HCT116 (cell line): Measurements from ENCODE around the gene XPNPEP2. TPM values are rescaled to one million over a fixed set of nuclear protein-coding genes. Genes with fewer than 3 reads are reported as not detected.

Experiments
- ATAC-seq: fragments of 200-7000 bp; cut with Tn5 transposase; 2 replicates; pipeline ENCODE4 v1.9.1; 2020; ENCODE audit warnings: mild to moderate bottlenecking, moderate library complexity
- BruUV-seq: library from RNA; stranded (reverse); fragments of 400-500 nt; replicated peaks from 2 replicates; lab custom pipeline; 2021; lab: Mats Ljungman, UMichigan
- CTCF ChIA-PET: fragments of 300-600 bp; sonication (Branson Sonifier 250); formaldehyde crosslinking; loops from one replicate; lab custom pipeline; 2021; ENCODE audit warnings: antibody characterized with exemption; lab: Charles Lee
- POLR2A ChIA-PET: fragments of 300-600, 350-600 bp; sonication (Branson Sonifier 250); formaldehyde crosslinking; loops from one replicate; lab custom pipeline; 2021; ENCODE audit warnings: antibody characterized with exemption; lab: Charles Lee
- RAD21 ChIA-PET, 2 experiments: fragments of 300-600 bp; sonication (Branson Sonifier 250); formaldehyde crosslinking; loops; one replicate each; lab custom pipeline; 2023; ENCODE audit warnings: low total read pairs in 2 of 2; ENCODE audit not compliant: uncharacterized antibody in 2 of 2, unreplicated experiment in 2 of 2, low non-redundant PET in 1 of 2; lab: Charles Lee
- DNase-seq: peaks from one replicate; pipeline ENCODE4 v3.0.0-alpha.2; 2010; ENCODE audit warnings: low read depth, low spot score
- H2AFZ ChIP-seq: fragments of 200-600 bp; shearing (Covaris generic), sonication (generic); 2 replicates; pipeline ENCODE4 v1.6.1; 2017; ENCODE audit warnings: low read depth, mixed run types, mixed read lengths, antibody characterized with exemption, low read length; ENCODE audit not compliant: poor library complexity, severe bottlenecking
- H3K27ac ChIP-seq: 2 replicates; pipeline ENCODE4 v1.5.1; 2012; ENCODE audit warnings: low read depth, low read length
- H3K27me3 ChIP-seq: fragments of 200-600 bp; sonication (generic); 2 replicates; pipeline ENCODE4 v1.6.1; 2016; ENCODE audit warnings: mixed run types, low read length, mixed read lengths; ENCODE audit not compliant: insufficient read depth
- H3K36me3 ChIP-seq, 2 experiments: fragments of 200-500 bp in 1 of 2; fragments of 200-600 bp in 1 of 2; sonication (Bioruptor generic) in 1 of 2; sonication (generic) in 1 of 2; 2 replicates each; pipeline versions ENCODE4 v1.5.1 to v1.6.1; 2014 to 2016; ENCODE audit warnings: low read length in 2 of 2, inconsistent platforms in 1 of 2, mixed read lengths in 1 of 2, mixed run types in 1 of 2; ENCODE audit not compliant: insufficient read depth in 2 of 2, control insufficient read depth in 1 of 2
- H3K4me1 ChIP-seq, 2 experiments: fragments of 200-600 bp in 1 of 2; sonication (generic) in 1 of 2; 2 replicates each; pipeline versions ENCODE4 v1.5.1 to v1.6.1; 2012 to 2017; ENCODE audit warnings: low read length in 2 of 2, inconsistent platforms in 1 of 2, mild to moderate bottlenecking in 1 of 2, mixed read lengths in 1 of 2, mixed run types in 1 of 2, moderate library complexity in 1 of 2; ENCODE audit not compliant: insufficient read depth in 2 of 2, control insufficient read depth in 1 of 2
- H3K4me2 ChIP-seq: fragments of 200-600 bp; sonication (generic); 2 replicates; pipeline ENCODE4 v1.6.1; 2017; ENCODE audit warnings: mixed run types, low read length, mixed read lengths
- H3K4me3 ChIP-seq, 2 experiments: fragments of 200-600 bp in 1 of 2; sonication (generic) in 1 of 2; replicated peaks in 1 of 2; 2 replicates each; pipeline ENCODE4 v1.5.1; 2011 to 2016; ENCODE audit warnings: low read length in 2 of 2, control low read depth in 1 of 2, low read depth in 1 of 2, mild to moderate bottlenecking in 1 of 2, mixed read lengths in 1 of 2, mixed run types in 1 of 2
- H3K79me2 ChIP-seq: fragments of 200-600 bp; sonication (generic); 2 replicates; pipeline ENCODE4 v1.6.1; 2017; ENCODE audit warnings: mild to moderate bottlenecking, mixed run types, low read length, moderate library complexity, mixed read lengths; ENCODE audit not compliant: insufficient read depth
- H3K9ac ChIP-seq: fragments of 200-600 bp; sonication (generic); 2 replicates; pipeline ENCODE4 v1.6.1; 2016; ENCODE audit warnings: low read length, mixed read lengths
- H3K9me2 ChIP-seq: fragments of 200-600 bp; sonication (generic), shearing (Covaris generic); 2 replicates; pipeline ENCODE4 v1.6.1; 2017; ENCODE audit warnings: mixed run types, mild to moderate bottlenecking, moderate library complexity; ENCODE audit not compliant: insufficient read depth
- H3K9me3 ChIP-seq, 2 experiments: fragments of 200-500 bp in 1 of 2; fragments of 200-600 bp in 1 of 2; sonication (Bioruptor generic) in 1 of 2; sonication (generic) in 1 of 2; 2 replicates each; pipeline ENCODE4 v1.6.1; 2014 to 2017; ENCODE audit warnings: low read length in 2 of 2, mixed read lengths in 2 of 2, inconsistent platforms in 1 of 2, low read depth in 1 of 2, mild to moderate bottlenecking in 1 of 2, mixed run types in 1 of 2, moderate library complexity in 1 of 2; ENCODE audit not compliant: control insufficient read depth in 1 of 2, insufficient read depth in 1 of 2
- H4K20me1 ChIP-seq: fragments of 200-600 bp; sonication (generic), shearing (Covaris generic); 2 replicates; pipeline ENCODE4 v1.6.1; 2017; ENCODE audit warnings: mixed run types, mild to moderate bottlenecking, moderate library complexity; ENCODE audit not compliant: insufficient read depth
- EGR1 ChIP-seq: IDR thresholded peaks from 2 replicates; pipeline ENCODE4 v1.6.1; 2012; ENCODE audit warnings: low read depth
- ELF1 ChIP-seq: IDR thresholded peaks from 2 replicates; pipeline ENCODE4 v1.6.1; 2012; ENCODE audit warnings: low read depth, borderline replicate concordance
- EZH2 ChIP-seq: fragments of 200-600 bp; sonication (generic); IDR thresholded peaks from 2 replicates; pipeline ENCODE4 v1.6.1; 2017; ENCODE audit warnings: antibody characterized with exemption, mixed run types
- JUND ChIP-seq: IDR thresholded peaks from 2 replicates; pipeline ENCODE4 v1.6.1; 2012
- POLR2A ChIP-seq: IDR thresholded peaks from 2 replicates; pipeline ENCODE4 v1.7.0; 2011; ENCODE audit warnings: borderline replicate concordance; ENCODE audit not compliant: insufficient read depth, insufficient read length; ENCODE audit errors: extremely low read depth
- RAD21 ChIP-seq: IDR thresholded peaks from 2 replicates; pipeline ENCODE4 v1.6.1; 2012; ENCODE audit warnings: low read depth, mild to moderate bottlenecking
- SIN3A ChIP-seq: IDR thresholded peaks from 2 replicates; pipeline ENCODE4 v1.6.1; 2012; ENCODE audit warnings: low read depth
- SRF ChIP-seq: IDR thresholded peaks from 2 replicates; pipeline ENCODE4 v1.6.1; 2012; ENCODE audit warnings: low read depth
- YY1 ChIP-seq: IDR thresholded peaks from 2 replicates; pipeline ENCODE4 v1.6.1; 2011; ENCODE audit warnings: low read length, low read depth, moderate library complexity, mild to moderate bottlenecking; ENCODE audit not compliant: insufficient replicate concordance; ENCODE audit errors: extremely low read depth
- ZNF274 ChIP-seq: fragments of 200-500 bp; sonication (Bioruptor generic); IDR thresholded peaks from 2 replicates; pipeline ENCODE4 v1.6.1; 2014; ENCODE audit warnings: mild to moderate bottlenecking, low read depth, low read length, inconsistent platforms
- intact Hi-C: fragments of 100-400 bp; cut with micrococcal nuclease; formaldehyde crosslinking; loops from 2 replicates; pipeline ENCODE4 v1.10.0; 2022
- total RNA-seq: library from RNA; stranded (reverse); gene quantifications from one replicate; pipeline ENCODE4 v1.2.1, GENCODE V29; 2021; ENCODE audit not compliant: unreplicated experiment
- TF ChIP-seq, protein P1 (sequence below): IDR thresholded peaks from 2 replicates; pipeline ENCODE4 v1.6.1; 2012; ENCODE audit warnings: low read depth
- TF ChIP-seq, protein P2 (sequence below): IDR thresholded peaks from 2 replicates; pipeline ENCODE4 v1.6.1; 2011; ENCODE audit warnings: mild to moderate bottlenecking, low read length, moderate library complexity; ENCODE audit not compliant: insufficient replicate concordance; ENCODE audit errors: extremely low read depth
- TF ChIP-seq, protein P3 (sequence below): IDR thresholded peaks from 2 replicates; pipeline ENCODE4 v1.6.1; 2012
- TF ChIP-seq, protein P4 (sequence below), 3 experiments: fragments of 200-600 bp in 1 of 3; sonication (generic) in 1 of 3; IDR thresholded peaks in 2 of 3; conservative IDR thresholded peaks in 1 of 3; 2 replicates each; pipeline ENCODE4 v1.5.1; 2012 to 2017; ENCODE audit warnings: low read depth in 2 of 3, low read length in 2 of 3, antibody characterized with exemption in 1 of 3, borderline replicate concordance in 1 of 3, control low read depth in 1 of 3, mild to moderate bottlenecking in 1 of 3, mixed read lengths in 1 of 3, mixed run types in 1 of 3, moderate library complexity in 1 of 3; ENCODE audit not compliant: insufficient read depth in 1 of 3

XPNPEP2 gene
- total RNA-seq, 1 experiment from 2014 or later = not detected

DNA sequence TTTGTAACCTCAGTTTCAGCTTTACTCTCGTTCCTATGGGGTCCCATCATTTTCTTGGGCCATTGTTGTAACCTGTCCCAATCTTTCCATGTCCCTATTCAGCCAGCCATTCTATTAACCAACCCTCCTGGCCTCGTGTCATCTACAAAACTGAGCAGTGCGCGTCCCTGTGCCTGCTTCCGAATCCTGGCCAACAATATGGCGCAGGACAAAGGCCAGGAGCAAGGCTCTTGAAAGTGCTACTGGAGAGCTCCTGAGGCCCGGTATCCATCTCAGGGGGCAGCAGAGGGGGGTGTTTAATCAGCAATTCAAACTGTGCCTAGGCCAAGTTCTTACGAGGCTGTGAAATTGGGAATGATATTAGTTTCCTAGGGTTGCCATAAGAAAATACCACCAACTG is 42.8 kb upstream of the XPNPEP2 start:
- intact Hi-C loops = no loop called here
- CTCF ChIA-PET = no interaction called here
- H3K27ac ChIP-seq = no peak overlapping the region
- H3K27me3 ChIP-seq = no peaks in the 10 kb centered on the region
- no peaks in the 10 kb centered on the region for H3K9me3 ChIP-seq
- no peak overlapping the region for H2AFZ ChIP-seq
- ATAC-seq = no peak
- peaks cover 0 to 6% of the 10 kb centered on the region in 2 experiments; a peak in 1 of 4 replicates for H3K4me1 ChIP-seq
- no peaks in the 10 kb centered on the region for H3K9me2 ChIP-seq
- H4K20me1 ChIP-seq = no peaks in the 10 kb centered on the region
- no peak overlapping the region for H3K4me3 ChIP-seq
- H3K36me3 ChIP-seq = no peaks in the 10 kb centered on the region
- H3K9ac ChIP-seq = no peak overlapping the region
- no peak for DNase-seq
- no TSS peak for BruUV-seq
- H3K4me2 ChIP-seq = no peak overlapping the region
- RAD21 ChIA-PET = interaction anchor here in 1 of 2 experiments (0.6 kb wide), 1 partner anchor 13 kb away, joined by 3 read pairs; no protein-coding TSS in a partner anchor
- POLR2A ChIA-PET = no interaction called here
- H3K79me2 ChIP-seq = no peaks in the 10 kb centered on the region
- TF ChIP-seq SIN3A = no peak
- TF ChIP-seq POLR2A = no peak
- TF ChIP-seq, protein P1, sequence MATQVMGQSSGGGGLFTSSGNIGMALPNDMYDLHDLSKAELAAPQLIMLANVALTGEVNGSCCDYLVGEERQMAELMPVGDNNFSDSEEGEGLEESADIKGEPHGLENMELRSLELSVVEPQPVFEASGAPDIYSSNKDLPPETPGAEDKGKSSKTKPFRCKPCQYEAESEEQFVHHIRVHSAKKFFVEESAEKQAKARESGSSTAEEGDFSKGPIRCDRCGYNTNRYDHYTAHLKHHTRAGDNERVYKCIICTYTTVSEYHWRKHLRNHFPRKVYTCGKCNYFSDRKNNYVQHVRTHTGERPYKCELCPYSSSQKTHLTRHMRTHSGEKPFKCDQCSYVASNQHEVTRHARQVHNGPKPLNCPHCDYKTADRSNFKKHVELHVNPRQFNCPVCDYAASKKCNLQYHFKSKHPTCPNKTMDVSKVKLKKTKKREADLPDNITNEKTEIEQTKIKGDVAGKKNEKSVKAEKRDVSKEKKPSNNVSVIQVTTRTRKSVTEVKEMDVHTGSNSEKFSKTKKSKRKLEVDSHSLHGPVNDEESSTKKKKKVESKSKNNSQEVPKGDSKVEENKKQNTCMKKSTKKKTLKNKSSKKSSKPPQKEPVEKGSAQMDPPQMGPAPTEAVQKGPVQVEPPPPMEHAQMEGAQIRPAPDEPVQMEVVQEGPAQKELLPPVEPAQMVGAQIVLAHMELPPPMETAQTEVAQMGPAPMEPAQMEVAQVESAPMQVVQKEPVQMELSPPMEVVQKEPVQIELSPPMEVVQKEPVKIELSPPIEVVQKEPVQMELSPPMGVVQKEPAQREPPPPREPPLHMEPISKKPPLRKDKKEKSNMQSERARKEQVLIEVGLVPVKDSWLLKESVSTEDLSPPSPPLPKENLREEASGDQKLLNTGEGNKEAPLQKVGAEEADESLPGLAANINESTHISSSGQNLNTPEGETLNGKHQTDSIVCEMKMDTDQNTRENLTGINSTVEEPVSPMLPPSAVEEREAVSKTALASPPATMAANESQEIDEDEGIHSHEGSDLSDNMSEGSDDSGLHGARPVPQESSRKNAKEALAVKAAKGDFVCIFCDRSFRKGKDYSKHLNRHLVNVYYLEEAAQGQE = no peak
- TF ChIP-seq RAD21 = no peak
- no peak for TF ChIP-seq ELF1
- TF ChIP-seq, protein P2, sequence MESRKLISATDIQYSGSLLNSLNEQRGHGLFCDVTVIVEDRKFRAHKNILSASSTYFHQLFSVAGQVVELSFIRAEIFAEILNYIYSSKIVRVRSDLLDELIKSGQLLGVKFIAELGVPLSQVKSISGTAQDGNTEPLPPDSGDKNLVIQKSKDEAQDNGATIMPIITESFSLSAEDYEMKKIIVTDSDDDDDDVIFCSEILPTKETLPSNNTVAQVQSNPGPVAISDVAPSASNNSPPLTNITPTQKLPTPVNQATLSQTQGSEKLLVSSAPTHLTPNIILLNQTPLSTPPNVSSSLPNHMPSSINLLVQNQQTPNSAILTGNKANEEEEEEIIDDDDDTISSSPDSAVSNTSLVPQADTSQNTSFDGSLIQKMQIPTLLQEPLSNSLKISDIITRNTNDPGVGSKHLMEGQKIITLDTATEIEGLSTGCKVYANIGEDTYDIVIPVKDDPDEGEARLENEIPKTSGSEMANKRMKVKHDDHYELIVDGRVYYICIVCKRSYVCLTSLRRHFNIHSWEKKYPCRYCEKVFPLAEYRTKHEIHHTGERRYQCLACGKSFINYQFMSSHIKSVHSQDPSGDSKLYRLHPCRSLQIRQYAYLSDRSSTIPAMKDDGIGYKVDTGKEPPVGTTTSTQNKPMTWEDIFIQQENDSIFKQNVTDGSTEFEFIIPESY = no peak
- no peak for TF ChIP-seq EGR1
- TF ChIP-seq, protein P3, sequence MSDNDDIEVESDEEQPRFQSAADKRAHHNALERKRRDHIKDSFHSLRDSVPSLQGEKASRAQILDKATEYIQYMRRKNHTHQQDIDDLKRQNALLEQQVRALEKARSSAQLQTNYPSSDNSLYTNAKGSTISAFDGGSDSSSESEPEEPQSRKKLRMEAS = no peak
- no peak for TF ChIP-seq JUND
- TF ChIP-seq, protein P4, sequence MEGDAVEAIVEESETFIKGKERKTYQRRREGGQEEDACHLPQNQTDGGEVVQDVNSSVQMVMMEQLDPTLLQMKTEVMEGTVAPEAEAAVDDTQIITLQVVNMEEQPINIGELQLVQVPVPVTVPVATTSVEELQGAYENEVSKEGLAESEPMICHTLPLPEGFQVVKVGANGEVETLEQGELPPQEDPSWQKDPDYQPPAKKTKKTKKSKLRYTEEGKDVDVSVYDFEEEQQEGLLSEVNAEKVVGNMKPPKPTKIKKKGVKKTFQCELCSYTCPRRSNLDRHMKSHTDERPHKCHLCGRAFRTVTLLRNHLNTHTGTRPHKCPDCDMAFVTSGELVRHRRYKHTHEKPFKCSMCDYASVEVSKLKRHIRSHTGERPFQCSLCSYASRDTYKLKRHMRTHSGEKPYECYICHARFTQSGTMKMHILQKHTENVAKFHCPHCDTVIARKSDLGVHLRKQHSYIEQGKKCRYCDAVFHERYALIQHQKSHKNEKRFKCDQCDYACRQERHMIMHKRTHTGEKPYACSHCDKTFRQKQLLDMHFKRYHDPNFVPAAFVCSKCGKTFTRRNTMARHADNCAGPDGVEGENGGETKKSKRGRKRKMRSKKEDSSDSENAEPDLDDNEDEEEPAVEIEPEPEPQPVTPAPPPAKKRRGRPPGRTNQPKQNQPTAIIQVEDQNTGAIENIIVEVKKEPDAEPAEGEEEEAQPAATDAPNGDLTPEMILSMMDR (IDR thresholded peaks at IDR 0.05 in 2 of 3, conservative IDR thresholded peaks at IDR 0.05 in 1 of 3; ENCODE audit: borderline replicate concordance in 1 of 3, insufficient read depth in 1 of 3, low read depth in 2 of 3, low read length in 2 of 3) = no peak
- TF ChIP-seq ZNF274 = no peak
- no peak for TF ChIP-seq EZH2
- no peak for TF ChIP-seq SRF
- TF ChIP-seq YY1 = no peak
